GDM1 (cell line): Measurements from ENCODE around the gene MGAT1.
"Not testable (repeated sequence)": the region's sequence is repeated elsewhere in the genome, so short reads cannot be mapped to it uniquely, and the experiment has no call there.

Source experiments
- DNase-seq: peaks from one replicate; lab custom pipeline; 2025; lab: John Stamatoyannopoulos, UW

MGAT1 gene

DNA sequence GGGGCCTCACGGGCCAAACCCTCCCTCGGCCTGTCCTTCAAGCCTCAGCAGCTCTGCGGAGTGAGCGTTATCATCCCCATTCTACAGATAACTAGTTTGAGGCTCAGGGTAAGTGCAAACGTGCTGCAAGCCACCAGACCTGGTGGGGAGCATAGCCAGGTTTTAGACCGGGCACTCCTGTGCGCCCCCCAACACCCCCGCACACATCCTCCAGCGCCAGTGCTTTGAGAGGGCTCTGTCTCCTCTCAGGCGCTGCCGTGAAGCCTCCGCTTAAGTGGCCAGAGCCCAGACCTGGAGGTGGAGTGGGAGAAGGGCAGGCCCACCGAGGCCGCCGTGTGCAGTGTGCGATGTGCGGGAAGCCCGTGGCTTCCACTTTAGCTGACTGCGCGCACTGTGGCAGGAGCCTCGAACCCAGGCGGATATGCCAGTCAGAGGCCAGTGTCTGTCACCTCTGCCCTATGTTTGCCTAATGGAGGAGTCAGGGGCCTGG lies 1.6 kb upstream of the MGAT1 start:
- DNase-seq = no peak

DNA sequence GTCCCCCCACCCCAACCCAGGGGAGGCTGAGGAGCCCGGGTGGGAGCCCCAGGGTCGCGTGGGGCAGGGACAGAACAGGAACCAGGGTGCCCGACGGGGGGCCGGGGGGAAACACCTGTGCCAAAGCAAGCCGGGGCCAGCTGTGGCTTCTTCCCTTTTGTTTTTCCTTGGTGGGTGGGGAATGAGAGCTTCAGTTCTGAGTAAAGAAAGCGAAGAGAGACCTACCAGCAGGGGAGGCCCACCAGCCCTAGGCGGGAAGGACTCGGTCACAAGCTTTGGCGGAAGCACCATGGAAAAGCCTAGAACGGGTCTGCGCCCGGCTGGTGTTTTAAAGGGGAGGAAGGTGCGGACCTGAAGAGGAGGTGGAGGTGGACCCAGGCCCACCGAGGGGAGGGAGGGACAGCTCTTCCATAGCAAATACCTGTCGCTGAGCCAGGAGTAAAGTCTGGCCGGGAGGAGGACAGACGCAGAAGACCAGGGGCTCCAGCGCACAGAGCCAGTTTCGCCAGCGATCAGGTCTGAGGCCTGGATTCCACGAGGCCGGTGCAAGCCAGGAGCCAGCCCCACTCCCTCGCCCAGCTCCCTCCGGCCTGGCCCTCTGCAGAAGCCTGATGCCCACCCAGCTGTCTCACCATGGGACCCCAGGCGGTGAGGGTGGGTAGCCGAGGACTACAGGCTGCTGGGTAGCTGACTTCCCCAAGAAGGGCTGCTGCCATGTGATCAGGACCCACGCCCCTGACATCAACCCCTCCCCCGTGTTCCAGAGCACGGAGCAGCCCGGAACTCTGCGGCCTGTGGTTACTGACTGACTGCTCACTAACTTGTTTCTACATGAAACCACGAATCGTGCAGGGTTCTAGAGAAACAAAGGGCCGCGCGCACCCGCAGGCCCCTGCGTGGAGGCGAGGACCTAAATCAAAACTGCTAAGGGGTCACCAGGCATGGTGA lies 849 bp upstream of the MGAT1 start:
- peak; percentile 89 for DNase-seq

DNA sequence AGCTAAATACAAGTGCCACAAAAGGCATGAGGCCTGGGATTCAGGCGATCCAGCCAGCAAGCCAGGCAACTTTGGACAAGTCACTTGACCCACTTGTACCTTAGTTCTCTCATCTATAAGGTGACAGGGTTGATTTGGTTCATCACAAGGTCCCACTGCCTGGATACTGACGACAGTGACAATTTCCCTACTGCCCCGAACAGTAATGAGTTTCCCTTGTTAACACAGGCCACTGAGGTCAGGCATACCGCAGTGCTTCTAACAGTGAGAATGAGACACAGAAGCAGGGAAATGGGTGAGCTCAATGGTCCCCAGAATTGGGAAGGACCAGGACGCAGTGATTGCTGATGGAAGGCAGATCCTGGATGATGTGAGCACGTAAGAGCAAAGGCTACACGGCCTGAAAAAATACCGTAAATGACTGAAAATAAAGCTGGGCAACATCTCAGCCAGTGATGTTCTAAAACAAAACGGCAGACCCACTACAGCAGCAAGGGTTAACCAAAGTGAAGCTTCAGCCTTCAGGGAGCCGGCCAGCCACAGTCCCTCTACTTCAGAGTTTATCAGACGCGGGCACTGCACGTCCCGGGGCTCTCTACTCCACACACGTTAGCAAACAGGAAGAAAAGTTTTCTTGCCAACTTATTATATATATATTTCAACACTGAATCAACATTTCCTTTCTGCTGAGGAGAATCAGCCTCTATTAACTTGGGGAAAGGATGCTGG lies 846 bp downstream of the MGAT1 start:
- DNase-seq = no peak

DNA sequence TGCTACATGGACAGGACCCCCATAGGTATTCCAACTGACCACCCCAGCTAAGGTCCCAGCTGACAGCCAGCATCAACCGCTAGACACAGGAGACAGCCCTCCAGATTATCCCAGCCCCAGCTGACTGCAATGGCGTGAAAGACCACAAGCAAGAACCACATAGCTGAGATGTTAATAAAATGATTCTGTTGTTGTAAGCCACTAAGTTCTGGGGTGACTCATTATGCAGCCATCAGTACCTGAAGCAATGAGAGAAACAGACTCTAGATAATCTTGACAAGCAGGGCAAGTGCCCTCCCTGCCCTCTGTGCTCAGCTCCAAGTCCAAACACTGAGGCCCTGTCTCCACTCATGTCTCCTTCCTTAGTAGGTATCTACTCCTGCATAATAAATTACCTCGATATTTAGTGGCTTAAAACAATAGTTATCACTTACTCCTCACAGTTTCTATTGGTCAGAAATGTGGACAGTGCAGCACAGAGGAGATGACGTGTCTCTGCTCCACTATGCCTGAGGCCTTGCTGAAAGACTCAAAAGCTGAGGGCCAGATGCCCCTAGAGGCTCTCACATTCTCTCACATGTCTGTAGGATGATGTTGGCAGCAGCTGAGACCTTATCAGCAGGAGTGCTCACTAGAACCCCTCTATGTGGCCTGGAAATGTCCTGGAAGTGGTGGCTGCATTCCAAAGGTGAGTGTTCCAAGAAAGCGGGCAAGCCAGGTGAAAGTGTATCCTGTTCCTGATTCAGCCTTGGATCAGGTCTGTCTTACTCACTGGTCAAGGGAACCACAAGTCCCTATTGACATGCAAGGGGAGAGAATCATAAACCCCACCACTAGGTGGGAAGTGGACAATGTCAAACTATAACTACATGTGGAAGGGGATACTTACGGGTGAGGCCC lies 2.5 kb downstream of the MGAT1 start:
- no peak for DNase-seq

DNA sequence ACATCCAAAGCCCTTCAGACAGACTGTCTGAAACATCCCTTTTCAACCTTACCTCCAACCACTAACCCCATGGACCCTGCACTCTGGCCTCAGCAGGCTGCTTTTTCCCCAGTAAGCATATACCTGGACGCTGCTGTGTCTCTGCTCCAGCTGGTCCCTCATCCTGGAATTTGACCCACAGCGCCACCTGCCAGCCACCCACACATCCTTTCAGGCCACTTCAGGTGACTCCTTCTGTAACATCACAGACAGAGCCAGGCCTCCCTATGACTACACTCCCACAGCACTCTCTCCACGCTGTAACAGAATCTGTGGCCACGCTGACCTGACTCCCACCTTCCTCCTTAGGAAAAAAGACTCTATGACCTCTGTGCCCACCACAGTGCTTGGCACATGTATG lies 3.4 kb downstream of the MGAT1 start:
- DNase-seq = no peak

DNA sequence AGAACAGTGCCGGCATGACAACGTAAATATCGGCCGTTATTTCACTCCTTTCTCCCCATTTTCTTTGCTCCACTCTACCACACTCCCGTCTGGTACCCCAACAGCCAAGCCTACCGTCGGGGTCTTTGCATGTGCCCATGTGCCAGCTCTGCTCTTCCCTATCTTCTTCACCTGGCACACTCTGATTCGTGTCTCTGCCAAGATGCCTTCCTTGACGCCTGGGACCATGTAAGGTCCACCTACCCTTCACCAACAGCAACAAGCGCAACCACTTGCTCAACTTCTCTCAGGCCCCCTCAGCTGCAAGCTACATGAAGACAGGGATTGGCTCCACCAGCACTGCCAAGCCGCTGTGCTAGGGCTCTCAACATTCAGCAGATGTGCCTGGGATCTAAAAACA lies 4.4 kb downstream of the MGAT1 start:
- DNase-seq = no peak

DNA sequence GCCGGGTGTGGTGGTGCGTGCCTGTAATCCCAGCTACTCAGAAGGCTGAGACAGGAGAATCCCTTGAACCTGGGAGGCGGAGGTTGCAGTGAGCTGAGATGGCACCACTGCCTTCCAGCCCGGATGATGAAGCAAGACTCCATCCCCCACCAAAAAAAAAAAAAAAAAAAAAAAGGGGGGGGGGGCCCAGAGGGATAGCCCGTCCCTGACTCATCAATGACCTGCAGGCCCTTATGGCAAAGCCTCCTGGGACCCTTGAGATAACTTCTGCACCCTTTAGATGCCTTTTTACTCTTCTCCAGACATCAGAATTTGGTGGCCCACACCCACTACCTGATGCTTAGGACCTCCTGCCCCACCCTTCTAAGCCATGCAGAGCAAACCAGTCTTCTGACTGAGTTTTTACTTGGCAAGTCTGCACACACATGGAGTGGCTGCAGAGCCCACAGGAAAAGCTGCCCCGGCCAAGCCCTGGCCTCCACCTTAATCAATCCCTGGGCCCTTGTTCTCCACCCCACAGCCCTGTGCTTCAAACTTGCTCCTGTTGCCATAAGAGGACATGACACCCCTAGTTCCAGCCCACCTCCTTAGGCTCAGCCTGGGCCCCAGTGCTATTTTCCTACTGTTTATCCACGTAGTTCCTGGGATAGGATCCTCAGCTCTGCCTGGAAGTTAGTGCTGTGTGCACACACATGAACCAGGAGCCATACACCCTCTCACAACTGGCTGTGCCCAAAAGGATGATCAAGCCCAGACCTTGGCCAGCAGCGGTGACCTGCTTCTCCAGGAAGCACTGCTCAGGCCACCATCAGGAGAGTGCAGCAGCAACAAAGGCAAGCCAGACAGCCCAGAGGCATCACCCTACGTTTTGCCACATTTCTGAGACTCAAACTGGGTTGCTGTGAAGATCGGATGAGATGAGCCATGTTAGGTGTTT lies 5.1 kb downstream of the MGAT1 start:
- DNase-seq = no peak

DNA sequence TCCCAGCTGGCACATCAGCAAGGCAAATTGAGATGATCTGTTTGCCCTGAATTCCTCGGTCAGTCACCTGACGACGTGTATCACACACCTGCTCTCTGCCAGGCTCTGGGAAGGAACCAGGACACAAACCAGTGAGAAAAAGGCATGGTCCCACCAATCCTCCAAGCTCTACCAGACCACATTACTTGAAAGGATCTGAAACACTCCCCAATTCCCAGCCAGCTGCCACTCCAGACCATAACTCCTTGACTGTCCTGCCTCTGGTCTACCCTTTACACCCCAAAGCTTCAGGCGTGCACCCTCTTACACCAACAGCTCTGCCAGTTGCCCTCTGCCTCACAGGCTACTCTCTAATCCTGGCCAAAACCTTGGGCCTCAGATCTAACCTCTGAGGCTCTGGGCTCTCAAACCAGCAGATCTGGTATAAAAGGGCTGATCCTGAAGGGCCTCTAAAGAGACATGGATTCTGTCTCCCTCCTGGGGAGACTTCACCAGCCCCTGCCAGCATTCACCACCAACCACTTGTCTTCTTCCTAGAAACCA lies 6.8 kb downstream of the MGAT1 start:
- no peak for DNase-seq

DNA sequence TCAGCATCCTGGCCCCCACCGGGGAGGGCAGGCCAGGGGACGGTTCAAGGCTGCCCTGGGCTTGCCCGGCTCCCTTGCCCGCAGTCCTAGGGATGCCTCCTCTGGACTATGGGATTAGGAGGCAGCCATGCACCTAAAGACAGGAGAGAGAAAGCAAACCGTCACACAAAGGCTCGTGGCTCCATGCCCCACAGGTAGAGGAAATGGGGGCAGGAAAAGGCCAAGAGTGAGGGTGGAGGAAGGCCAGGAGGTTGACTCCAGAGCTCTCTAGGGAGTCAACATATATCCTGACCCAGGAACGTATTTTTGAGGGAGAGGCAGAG lies 9.7 kb downstream of the MGAT1 start:
- no peak for DNase-seq

DNA sequence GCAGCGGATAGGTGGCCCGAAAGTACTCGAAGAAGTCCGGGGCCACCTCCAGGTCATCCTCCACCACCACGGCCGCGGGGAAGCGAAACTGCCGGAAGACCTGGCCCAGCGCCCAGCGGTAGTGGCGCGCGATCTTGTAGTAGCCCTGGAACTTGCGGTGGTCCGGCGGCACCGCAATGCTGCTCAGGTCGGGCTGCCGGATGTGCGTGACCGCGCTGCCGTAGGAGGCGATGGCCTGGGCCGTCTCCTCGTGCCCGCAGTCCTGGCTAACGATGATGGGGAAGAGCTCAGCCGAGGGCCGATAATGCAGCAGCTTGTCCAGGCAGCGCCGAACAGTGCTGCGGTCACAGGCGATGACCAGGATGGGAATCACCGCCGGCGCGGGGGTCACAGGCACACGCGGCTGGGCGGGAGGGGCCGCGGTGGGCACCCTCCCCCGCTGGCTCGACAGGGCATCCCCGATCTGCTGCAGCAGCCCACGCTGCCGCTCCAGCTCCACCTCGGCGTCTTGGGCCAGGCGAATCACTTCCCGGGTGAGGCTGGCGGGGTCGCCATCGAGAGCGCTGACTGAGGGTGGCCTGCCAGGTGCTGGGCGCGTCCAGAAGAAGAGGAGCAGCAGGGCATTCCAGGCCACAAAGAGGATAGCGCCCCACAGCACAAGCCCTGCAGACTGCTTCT lies 10.2 kb downstream of the MGAT1 start:
- no peak for DNase-seq

DNA sequence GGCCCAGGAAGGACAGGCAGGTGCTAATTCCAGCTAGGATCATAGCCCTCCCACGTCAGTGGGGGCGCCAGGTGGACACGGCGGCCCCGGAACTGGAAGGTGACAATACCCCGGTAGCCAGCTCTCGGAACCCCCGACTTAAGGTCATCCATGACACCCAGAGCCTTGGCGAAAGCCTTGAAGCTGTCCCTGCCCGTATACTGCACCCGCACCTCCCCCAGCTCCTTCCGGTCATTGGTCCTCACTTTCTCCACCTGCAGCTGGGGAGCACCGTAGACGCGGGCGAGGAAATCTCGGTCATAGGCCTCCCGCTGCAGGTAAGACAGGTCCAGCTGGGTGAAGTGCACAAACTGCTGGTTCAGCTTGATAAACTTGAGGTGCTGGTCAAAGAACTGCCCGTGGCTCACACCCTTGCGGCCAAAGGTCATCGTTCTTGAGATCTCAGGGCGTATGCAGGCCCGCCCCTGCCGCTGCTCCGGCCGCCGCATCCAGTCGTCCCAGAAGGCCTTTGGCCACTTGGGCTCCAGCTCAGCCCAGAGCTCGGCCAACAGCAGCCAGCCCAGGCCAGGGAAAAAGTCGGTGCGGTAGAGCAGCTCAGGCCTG lies 10.9 kb downstream of the MGAT1 start:
- DNase-seq = no peak

DNA sequence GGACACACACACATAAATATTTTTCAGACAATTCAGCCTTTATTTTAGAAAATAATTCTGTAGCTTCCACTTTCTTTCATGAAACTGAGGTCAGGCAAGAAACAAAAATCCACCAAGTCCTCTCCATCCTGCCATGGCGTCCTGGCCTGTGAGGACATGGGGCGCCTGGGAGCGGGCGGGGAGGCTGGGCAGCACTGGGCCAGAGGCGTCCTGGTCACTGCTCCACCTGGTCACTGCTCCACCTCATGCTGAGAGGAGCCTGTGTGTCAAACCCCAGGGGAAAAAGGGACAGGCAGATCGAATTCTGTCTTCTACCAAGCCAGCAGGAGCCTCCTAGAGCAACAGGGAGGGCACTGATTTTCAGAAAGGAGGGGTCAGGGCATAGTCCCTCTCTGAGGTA lies 12.1 kb downstream of the MGAT1 start:
- DNase-seq = no peak

DNA sequence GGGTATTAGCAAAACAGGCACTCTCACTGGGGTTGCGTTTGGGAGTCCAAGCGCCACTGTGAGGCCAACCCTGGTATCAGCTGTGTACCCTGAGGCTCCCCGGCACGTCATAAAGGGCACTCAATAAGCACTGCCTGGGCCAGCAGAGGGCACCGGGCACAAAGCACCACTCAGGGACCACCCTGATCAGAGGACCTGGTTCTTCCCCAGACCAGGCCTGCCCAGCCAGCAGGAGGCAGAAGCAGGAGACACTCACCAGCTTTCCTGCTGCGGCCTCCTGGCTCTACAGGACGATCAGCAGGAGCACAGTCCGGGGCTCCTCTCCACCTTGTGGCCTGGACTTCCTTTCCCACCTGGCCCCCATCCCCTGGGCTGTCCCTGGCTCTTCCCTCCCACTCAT lies 12.6 kb downstream of the MGAT1 start:
- DNase-seq = no peak

DNA sequence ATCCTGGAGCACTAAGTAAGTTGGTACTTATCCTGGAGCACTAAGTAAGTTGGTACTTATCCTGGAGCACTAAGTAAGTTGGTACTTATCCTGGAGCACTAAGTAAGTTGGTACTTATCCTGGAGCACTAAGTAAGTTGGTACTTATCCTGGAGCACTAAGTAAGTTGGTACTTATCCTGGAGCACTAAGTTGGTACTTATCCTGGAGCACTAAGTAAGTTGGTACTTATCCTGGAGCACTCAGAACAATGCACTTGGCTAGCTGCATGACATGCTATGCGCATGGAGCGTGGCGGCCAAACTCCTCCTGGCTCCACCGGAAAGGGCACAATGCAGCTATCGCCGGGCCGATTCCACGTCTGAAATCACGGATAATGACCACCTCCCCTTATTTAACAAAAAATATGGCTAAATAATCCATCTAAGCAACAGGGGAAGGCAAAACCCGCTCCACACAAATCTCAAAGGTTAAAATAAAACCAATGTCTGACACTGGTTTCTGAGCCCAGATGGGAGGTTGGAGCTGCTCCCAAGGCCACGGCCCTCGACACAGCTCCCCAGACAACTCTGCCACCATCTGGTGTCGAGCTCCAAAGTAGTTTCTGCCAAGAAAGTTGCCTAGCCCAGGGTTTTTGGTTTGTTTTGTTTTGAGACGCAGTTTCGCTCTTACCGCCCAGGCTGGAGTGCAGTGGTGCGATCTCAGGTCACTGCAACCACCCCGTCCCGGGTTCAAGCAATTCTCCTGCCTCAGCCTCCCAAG lies 13.8 kb downstream of the MGAT1 start:
- DNase-seq = not testable (repeated sequence)

DNA sequence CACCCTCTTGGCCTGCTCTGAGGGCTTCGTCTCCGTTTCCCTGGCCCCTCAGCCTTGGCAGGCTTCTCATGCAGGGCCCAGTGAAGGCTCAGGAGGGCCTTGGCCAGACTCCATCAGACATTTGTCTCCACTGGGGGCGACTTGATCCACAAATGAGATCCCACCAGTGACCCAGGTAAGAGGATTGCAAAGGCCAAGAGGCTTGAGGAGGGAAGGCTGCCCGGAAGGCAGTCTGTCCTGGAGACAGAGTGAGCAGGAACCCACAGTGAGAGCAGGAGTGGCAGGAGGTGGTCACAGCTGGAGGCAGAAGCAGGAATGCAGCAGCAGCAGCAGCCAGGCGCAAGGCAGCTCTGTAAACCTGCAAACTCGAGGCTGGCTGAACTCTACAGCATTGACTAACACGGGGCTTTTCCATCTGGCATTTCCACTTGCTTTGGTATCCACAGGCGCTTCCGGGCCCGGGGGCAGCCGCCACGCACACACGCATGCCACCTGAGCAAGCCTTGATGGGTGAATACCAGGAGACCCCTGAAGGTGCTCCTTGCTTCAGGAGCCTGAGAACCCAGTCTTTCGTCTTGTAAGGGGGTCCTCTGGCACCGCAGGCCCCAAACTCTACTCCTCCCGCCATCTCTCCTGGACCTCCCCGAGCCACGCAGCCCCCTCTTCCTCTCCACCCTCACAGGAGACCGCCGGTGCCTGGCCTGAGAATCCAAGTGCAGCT lies 14.7 kb downstream of the MGAT1 start:
- no peak for DNase-seq

DNA sequence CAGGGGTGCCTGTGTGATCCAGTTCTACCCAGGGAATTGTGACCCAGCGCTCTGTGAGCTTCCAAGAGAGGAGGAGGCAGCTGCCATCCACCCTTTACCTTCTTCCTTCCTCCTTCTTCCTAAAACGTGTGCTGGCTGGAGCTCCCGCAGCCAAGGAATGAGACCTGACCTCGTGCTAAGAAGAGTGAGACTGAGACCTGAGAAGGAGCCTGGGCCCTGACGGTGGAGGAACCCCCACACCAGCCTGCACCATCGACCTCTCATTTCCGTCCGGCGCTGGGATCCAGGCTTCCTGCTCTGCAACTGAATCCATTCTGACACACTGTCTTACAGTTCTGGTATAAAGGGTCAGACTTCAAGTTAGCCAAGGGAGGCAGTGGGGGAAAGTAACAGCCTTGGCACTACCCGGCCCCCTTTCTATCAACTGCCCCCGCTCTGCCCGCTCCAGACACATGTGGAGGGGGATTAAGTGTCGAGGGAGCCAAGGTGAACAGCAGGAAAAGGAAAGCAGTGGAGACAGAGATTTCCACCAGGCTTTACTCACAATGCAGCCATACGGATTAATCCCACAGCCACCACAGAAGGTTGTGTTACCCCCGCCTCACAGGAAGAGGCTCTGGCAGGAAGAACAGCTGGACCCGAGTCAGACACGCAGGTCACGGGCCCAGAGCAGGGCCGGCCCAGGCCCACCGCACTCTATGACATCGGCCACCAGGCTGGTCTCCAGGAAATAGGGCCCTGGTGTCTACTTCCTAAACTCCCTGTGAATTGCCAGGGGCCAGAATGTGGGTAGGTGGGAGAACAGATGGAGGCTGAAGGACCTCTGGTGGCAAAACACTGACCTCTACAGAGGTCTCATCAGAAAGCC lies 15.8 kb downstream of the MGAT1 start:
- no peak for DNase-seq

DNA sequence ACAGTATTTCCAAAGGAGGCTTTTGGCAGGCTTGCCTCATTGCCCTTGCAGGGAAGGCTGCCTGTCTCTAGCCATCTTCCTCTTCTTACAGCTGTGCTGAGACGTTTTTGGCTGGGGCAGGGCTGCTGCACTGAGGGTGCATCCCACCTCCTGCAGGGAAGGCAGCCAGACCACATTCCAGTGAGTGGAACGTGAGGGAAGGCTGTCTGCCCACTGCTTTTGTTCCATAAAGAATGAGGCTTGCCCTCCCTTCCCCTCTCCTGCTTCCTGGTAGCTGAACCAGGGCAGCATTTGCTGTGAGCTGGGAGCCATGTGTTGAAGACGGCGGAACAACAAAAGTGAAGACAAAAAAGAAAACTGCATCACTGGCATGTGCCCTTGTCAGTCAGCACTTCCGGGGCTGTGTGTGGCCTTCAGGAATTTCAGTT lies 16.8 kb downstream of the MGAT1 start:
- DNase-seq = no peak
